ENCODE results near the gene XPNPEP1.
A peak's percentile ranks its signal among the peaks of the same experiment; 100 is the strongest.
"Not testable (repeated sequence)": the region's sequence is repeated elsewhere in the genome, so short reads cannot be mapped to it uniquely, and the experiment has no call there.

XPNPEP1 gene

GRCh38 chr10:109922358-109922975 is 844 bp downstream of the XPNPEP1 start:
- DNase-seq: peak; percentile 13

GRCh38 chr10:109920016-109920415 is 3.3 kb downstream of the XPNPEP1 start:
- DNase-seq: peak; percentile 32

GRCh38 chr10:109919220-109919619 is 4.1 kb downstream of the XPNPEP1 start:
- DNase-seq: no peak

- DNase-seq: not testable (repeated sequence)
These were observed 4.6 kb downstream of the XPNPEP1 start for GRCh38 chr10:109918707-109919106.

GRCh38 chr10:109915566-109915965 is 7.7 kb downstream of the XPNPEP1 start:
- no peak for DNase-seq

- DNase-seq: peak; percentile 40
These were observed 8.3 kb downstream of the XPNPEP1 start for GRCh38 chr10:109914966-109915365.

- no peak for DNase-seq
These were observed 9.9 kb downstream of the XPNPEP1 start for GRCh38 chr10:109913306-109913892.

- no peak for DNase-seq
These were observed 10.7 kb downstream of the XPNPEP1 start for GRCh38 chr10:109912335-109913281.

GRCh38 chr10:109911903-109912302 is 11.4 kb downstream of the XPNPEP1 start:
- no peak for DNase-seq

GRCh38 chr10:109906316-109906715 is 17.0 kb downstream of the XPNPEP1 start:
- DNase-seq: no peak

- no peak for DNase-seq
These were observed 18.9 kb downstream of the XPNPEP1 start for GRCh38 chr10:109904397-109904796.

GRCh38 chr10:109902992-109903947 is 20.0 kb downstream of the XPNPEP1 start:
- DNase-seq: no peak

- DNase-seq: no peak
These were observed 23.7 kb downstream of the XPNPEP1 start for GRCh38 chr10:109899356-109900331.

- DNase-seq: no peak
These were observed 24.5 kb downstream of the XPNPEP1 start for GRCh38 chr10:109898666-109899355.

GRCh38 chr10:109898007-109898406 is 25.3 kb downstream of the XPNPEP1 start:
- no peak for DNase-seq

GRCh38 chr10:109895848-109896247 is 27.5 kb downstream of the XPNPEP1 start:
- no peak for DNase-seq

GRCh38 chr10:109895095-109895818 is 28.1 kb downstream of the XPNPEP1 start:
- DNase-seq: no peak

- no peak for DNase-seq
These were observed 28.8 kb downstream of the XPNPEP1 start for GRCh38 chr10:109894516-109894915.

GRCh38 chr10:109893386-109893785 is 29.9 kb downstream of the XPNPEP1 start:
- no peak for DNase-seq

GRCh38 chr10:109892931-109893330 is 30.4 kb downstream of the XPNPEP1 start:
- DNase-seq: no peak
